ENCODE data around the gene CTDP1.
"Not testable (repeated sequence)": the region's sequence is repeated elsewhere in the genome, so short reads cannot be mapped to it uniquely, and the experiment has no call there.

The CTDP1 gene

DNA sequence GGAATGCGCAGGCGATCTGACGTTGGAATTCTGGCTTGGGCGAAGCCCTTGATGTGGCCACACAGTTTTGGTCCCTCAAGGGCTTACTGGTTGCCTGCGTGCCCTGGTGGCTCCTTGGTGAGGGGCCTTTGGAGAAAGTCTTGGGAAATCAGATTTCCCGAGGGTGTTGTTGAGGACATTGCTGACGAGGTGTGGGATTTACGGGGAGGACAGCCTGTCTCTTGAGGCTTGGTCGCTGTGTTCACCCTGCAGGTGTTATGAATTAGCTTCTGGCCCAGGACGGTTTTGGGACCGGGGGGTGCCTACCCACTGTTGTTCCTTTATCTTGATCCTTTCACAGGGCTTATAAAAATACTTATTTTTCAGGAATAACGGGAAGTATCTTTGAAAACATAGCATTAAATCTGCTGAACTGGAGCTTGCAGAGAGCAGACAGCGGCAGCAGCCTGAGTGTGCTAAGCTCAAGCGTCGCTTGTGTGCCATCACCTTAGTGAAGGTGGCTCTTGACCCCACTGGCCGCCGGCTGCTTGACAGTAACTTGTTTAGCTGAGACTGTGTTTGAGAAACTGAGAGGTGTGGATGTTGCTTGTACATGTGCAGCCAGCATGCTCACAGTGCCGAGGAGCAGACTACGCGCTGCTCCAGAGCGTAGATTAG lies 4.2 kb downstream of the CTDP1 start:
- no peak for DNase-seq

DNA sequence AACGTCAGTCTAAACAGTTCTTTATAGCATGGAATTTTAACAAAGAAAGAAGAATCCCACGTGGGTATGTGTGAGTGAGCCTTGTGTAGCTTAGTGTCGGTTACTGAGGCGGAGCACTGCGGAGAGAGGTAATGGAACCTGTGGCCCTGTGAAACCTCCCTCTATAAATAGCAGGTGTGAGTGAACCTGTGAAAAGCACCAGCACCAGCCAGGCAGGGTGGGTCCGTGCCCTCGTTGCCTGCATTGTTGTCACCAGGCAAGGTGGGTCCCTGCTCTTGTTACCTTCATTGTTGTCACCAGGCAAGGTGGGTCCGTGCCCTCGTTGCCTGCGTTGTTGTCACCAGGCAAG lies 4.7 kb downstream of the CTDP1 start:
- DNase-seq, result no peak

- no peak for DNase-seq
These were observed 5.2 kb downstream of the CTDP1 start for GRCh38 chr18:79684787-79685186.

- DNase-seq, result no peak
These were observed 5.7 kb downstream of the CTDP1 start for GRCh38 chr18:79685281-79685680.

- DNase-seq, result no peak
These were observed 6.4 kb downstream of the CTDP1 start for GRCh38 chr18:79685971-79686370.

- DNase-seq, result no peak
These were observed 8.2 kb downstream of the CTDP1 start for GRCh38 chr18:79687806-79688205.

DNA sequence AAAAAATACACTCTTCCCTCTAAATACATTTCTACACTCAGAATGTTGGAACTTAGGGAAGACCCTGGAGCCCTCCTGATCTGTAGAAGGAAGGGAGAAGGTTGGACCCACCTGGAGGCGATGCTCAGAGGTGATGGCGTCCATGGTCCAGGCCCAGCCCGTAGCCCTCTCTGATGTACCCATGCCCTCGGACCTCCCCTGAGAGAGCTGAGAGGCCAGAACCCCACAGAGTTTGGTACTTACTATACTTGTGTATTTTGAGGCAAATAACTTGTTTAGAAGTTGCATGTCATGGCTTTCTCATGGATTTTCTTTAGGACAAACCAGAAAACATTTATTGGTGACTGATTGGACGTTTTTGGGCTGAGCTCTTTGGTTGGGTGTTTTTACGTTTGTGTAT lies 10.5 kb downstream of the CTDP1 start:
- no peak for DNase-seq

GRCh38 chr18:79690586-79691482 lies 11.2 kb downstream of the CTDP1 start:
- no peak for DNase-seq

- no peak for DNase-seq
These were observed 12.5 kb downstream of the CTDP1 start for GRCh38 chr18:79692056-79692455.

GRCh38 chr18:79692886-79693285 lies 13.3 kb downstream of the CTDP1 start:
- DNase-seq, result no peak

- no peak for DNase-seq
These were observed 14.1 kb downstream of the CTDP1 start for GRCh38 chr18:79693561-79694205.

DNA sequence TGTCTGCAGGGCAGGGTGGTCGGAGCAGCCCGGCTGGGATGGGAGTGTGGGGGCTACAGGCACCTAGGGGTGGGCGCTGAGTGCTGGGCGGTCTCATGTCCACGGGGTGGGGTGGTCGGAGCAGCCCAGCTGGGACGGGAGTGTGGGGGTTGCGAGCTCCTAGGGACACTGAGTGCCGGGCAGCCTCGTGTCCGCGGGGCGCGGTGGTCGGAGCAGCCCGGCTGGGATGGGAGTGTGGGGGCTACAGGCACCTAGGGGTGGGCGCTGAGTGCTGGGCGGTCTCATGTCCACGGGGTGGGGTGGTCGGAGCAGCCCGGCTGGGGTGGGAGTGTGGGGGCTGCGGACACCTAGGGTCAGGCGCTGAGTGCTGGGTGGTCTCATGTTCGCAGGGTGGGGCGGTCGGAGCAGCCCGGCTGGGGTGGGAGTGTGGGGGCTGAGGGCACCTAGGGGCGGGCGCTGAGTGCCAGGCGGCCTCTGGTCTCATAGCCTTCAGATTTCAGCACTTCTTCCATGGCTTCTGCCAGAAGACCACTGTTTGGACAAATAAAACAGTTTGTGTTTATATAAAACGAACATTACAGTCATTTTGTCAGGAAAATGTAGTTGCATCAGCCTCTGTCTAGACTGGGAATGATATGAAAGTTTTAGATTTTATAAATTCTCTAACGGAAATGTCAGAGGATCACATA lies 14.7 kb downstream of the CTDP1 start:
- not testable (repeated sequence) for DNase-seq

DNA sequence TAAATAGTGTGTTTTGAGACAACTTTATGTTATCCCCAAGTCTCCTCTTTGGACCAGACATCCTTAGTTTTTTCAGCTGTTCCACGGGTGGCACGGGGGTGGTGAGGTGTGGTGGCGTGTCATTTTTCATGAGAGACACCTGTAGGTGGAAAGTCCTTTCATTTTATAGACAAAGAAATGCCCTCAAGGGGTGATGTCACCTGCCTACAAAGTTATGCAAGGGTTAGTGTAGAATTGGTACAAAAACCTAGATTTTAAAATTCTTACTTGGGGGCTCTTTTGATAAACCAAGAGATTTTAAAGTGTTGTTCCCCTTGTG lies 15.3 kb downstream of the CTDP1 start:
- no peak for DNase-seq

DNA sequence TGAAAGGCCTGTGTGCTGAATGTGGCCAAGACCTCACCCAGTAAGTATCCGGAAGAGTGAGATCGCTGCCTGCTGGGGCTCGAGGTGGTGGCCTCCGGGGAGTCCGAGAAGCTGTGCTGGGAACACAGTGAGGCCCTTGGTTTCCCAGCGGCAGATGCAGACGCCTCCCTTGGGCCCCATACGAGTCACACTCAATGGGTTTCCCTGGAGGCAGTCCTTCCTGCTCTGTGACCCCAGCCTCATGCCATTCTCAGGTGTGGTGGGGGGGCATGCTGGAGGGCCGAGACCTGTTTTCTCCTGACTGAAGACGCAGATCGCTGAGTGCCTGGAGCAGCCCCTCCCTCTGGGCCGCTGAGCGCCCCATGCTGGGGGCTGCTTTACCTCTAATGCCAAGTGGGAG lies 15.7 kb downstream of the CTDP1 start:
- DNase-seq, result no peak

- no peak for DNase-seq
These were observed 16.6 kb downstream of the CTDP1 start for GRCh38 chr18:79695856-79696850.

DNA sequence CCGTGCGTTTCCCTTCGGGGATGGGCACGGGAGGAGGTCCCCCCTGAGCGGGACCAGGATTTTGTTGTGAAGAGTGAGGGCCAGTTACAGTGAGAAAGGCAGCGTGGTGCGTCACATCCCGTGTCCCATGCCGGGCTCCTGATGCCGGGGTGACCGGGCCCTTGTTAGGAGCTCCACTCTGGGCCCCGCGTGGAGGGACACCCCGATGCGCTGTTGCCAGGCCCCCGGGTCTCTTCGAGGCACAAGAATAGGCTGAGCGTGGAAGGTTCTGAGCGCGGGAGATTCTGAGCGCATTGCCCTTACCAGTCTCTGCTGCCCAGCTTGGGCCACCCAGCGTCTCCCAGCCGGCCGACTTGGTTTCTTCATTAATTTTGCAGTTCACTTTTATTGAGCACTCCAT lies 17.6 kb downstream of the CTDP1 start:
- DNase-seq, result no peak

GRCh38 chr18:79697976-79698375 lies 18.4 kb downstream of the CTDP1 start:
- DNase-seq, result no peak

- no peak for DNase-seq
These were observed 19.2 kb downstream of the CTDP1 start for GRCh38 chr18:79698668-79699335.

DNA sequence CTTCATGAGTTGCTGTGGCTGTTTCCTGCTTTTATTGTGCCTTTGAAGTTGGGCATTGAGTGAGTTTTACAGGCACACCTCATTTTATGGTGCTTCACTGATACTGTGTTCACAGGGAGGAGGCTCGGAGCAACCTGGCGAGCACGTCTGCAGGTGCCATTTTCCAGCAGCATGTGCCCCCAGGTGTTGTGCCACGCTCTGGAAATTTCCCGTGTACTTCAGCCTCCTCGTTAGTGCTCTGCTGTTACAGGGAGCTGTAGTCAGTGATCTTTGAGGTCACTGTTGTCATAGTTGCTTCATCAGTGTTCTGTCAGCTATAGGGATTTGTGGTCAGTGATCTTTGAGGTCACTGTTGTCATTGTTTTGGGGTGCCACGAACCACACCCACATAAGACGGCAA lies 20.1 kb downstream of the CTDP1 start:
- no peak for DNase-seq

- DNase-seq, result no peak
These were observed 23.3 kb downstream of the CTDP1 start for GRCh38 chr18:79702906-79703305.

DNA sequence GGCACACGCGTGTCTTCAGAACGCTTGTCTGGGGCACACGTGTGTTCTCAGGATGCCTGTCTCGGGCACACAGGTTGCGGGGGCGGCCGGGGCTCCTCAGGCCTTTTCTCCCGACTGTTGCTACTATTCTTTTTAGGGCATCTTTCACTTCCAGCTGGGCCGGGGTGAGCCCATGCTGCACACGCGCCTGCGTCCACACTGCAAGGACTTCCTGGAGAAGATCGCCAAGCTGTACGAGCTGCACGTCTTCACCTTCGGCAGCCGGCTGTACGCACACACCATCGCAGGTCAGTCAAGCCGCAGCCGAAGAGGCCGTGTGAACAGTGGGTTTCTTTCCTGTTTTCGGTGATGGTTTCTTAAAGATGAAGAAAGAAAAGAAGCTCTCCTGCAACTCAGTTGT lies 25.0 kb downstream of the CTDP1 start:
- DNase-seq, result no peak

DNA sequence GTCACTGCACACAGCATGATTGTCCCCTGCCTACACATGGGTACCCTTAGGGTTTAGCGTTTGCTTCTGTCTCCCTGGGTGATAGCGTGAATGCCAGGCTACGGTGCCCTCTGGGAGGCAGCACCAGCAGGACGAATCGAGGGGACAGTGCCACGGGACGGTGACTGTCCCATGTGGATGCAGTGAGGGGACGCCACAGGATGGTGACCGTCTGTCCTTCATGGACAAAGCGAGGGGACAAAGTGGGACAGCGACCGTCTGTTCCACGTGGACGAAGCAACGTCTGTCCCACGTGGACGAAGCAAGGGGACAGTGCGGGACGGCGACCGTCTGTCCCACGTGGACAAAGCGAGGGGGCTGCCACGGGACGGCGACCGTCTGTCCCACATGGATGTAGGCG lies 25.7 kb downstream of the CTDP1 start:
- DNase-seq, result no peak

Data from OCI-M1 (cell line).